H1 (cell line): ENCODE results near the gene SH2D5.

ENCODE experiments used
- ATF2 ChIP-seq: IDR thresholded peaks from 2 replicates; pipeline ENCODE4 v1.6.1; 2012; ENCODE audit warnings: low read length, inconsistent platforms
- CTCF ChIP-seq, 3 experiments: IDR thresholded peaks; 1 replicate in 2 of 3; 2 replicates in 1 of 3; pipeline versions ENCODE4 v1.5.1 to v1.6.1; 2011; ENCODE audit warnings: low read length in 3 of 3, mild to moderate bottlenecking in 3 of 3, inconsistent platforms in 2 of 3, low read depth in 1 of 3, moderate library complexity in 1 of 3; ENCODE audit not compliant: insufficient read depth in 1 of 3; ENCODE audit errors: control extremely low read depth in 1 of 3
- PHF8 ChIP-seq: fragments of 200-600 bp; sonication (generic); conservative IDR thresholded peaks from 2 replicates; pipeline ENCODE4 v1.7.1; 2012; ENCODE audit warnings: low read depth, mild to moderate bottlenecking, inconsistent platforms, low read length, moderate library complexity
- POLR2A ChIP-seq, 2 experiments: IDR thresholded peaks; 1 replicate in 1 of 2; 2 replicates in 1 of 2; pipeline ENCODE4 v1.6.1; 2011; ENCODE audit warnings: low read depth in 2 of 2, low read length in 2 of 2, mild to moderate bottlenecking in 2 of 2; ENCODE audit errors: control extremely low read depth in 1 of 2
- POLR2AphosphoS5 ChIP-seq: IDR thresholded peaks from 2 replicates; pipeline ENCODE4 v1.6.1; 2011; ENCODE audit warnings: low read depth, low read length
- RAD21 ChIP-seq, 2 experiments: IDR thresholded peaks in 1 of 2; conservative IDR thresholded peaks in 1 of 2; 2 replicates each; pipeline ENCODE4 v1.6.1; 2011; ENCODE audit warnings: low read depth in 2 of 2, low read length in 2 of 2, improper control_type of control experiment in 1 of 2, inconsistent platforms in 1 of 2, mild to moderate bottlenecking in 1 of 2, moderate library complexity in 1 of 2
- TAF1 ChIP-seq: IDR thresholded peaks from 2 replicates; pipeline ENCODE4 v1.6.1; 2011; ENCODE audit warnings: mild to moderate bottlenecking, low read depth, low read length

- no peak for TF ChIP-seq TAF1
- TF ChIP-seq POLR2A (IDR thresholded peaks at IDR 0.05; ENCODE audit: control extremely low read depth in 1 of 2, low read depth in 2 of 2, low read length in 2 of 2): no peak
- no peak for TF ChIP-seq PHF8
- no peak for TF ChIP-seq CTCF (IDR thresholded peaks at IDR 0.05; ENCODE audit: control extremely low read depth in 1 of 3, insufficient read depth in 1 of 3, low read depth in 1 of 3, low read length in 3 of 3)
- TF ChIP-seq POLR2AphosphoS5: no peak
- TF ChIP-seq ATF2: no peak
- no peak for TF ChIP-seq RAD21 (IDR thresholded peaks at IDR 0.05 in 1 of 2, conservative IDR thresholded peaks at IDR 0.05 in 1 of 2; ENCODE audit: low read depth in 2 of 2, low read length in 2 of 2)
Observed at GRCh38 chr1:20708057-20708456, 24.4 kb downstream of the SH2D5 start.
